HG02588 (cell line): ENCODE data around the gene RMI2.
A peak's percentile ranks its signal among the peaks of the same experiment; 100 is the strongest.
"Not testable (repeated sequence)": the region's sequence is repeated elsewhere in the genome, so short reads cannot be mapped to it uniquely, and the experiment has no call there.

Source experiments
- ATAC-seq: cut with Tn5 transposase; IDR thresholded peaks from one replicate; pipeline ENCODE4 v1.9.1; 2021; ENCODE audit warnings: mild to moderate bottlenecking, moderate library complexity; ENCODE audit not compliant: unreplicated experiment

RMI2 gene

GRCh38 chr16:11345040-11345862 lies at the start of gene RMI2:
RMI2 (plus strand) TSS chr16:11345459; CDS start chr16:11345472, 13 bp downstream.
- ATAC-seq: peak; percentile 96

GRCh38 chr16:11295672-11296071 lies 49.6 kb upstream of the RMI2 start:
- no peak for ATAC-seq

- no peak for ATAC-seq
Observed at GRCh38 chr16:11296351-11296705, 48.9 kb upstream of the RMI2 start.

GRCh38 chr16:11296706-11297491 lies 48.4 kb upstream of the RMI2 start:
- peak; percentile 21 for ATAC-seq

GRCh38 chr16:11297492-11298142 lies 47.6 kb upstream of the RMI2 start:
- ATAC-seq: peak; percentile 81

GRCh38 chr16:11298143-11298900 lies 46.9 kb upstream of the RMI2 start:
- ATAC-seq: no peak

- not testable (repeated sequence) for ATAC-seq
Observed at GRCh38 chr16:11298950-11299547, 46.2 kb upstream of the RMI2 start.

- ATAC-seq: no peak
Observed at GRCh38 chr16:11299865-11300559, 45.2 kb upstream of the RMI2 start.

GRCh38 chr16:11300560-11300892 lies 44.7 kb upstream of the RMI2 start:
- ATAC-seq: no peak

- no peak for ATAC-seq
Observed at GRCh38 chr16:11301645-11302501, 43.4 kb upstream of the RMI2 start.

GRCh38 chr16:11302977-11303376 lies 42.3 kb upstream of the RMI2 start:
- no peak for ATAC-seq

- ATAC-seq: no peak
Observed at GRCh38 chr16:11303405-11304138, 41.7 kb upstream of the RMI2 start.

GRCh38 chr16:11306381-11306780 lies 38.9 kb upstream of the RMI2 start:
- ATAC-seq: no peak

GRCh38 chr16:11306997-11307638 lies 38.1 kb upstream of the RMI2 start:
- no peak for ATAC-seq

GRCh38 chr16:11307639-11308492 lies 37.4 kb upstream of the RMI2 start:
- no peak for ATAC-seq

- no peak for ATAC-seq
Observed at GRCh38 chr16:11308493-11309283, 36.6 kb upstream of the RMI2 start.
